COLO829 (cell line): ENCODE measurements around the gene CYP3A5.

Experiments
- DNase-seq: peaks from one replicate; pipeline ENCODE4 v3.0.0; 2012; ENCODE audit warnings: low spot score

Gene CYP3A5

GRCh38 chr7:99615989-99616358 lies 63.8 kb downstream of the CYP3A5 start:
- DNase-seq = no peak

DNA sequence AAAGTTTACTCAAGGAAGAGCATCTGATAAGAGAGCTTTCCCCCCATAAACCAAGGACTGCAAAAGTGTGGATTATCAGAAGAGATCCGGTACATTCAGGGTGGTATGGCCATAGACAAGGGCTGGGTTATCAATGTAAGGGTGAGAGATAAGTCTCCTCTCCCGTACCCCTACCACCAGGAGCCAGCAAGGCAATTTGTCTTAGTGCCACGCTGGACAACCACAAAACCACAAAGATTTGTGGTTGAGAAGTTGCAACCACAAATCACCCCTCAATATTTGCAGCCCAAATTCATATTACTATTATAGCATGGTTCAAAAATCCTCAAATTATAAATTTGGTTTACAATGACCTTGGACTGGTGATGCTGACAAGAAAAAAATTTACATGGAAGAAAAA lies 65.3 kb downstream of the CYP3A5 start:
- DNase-seq = no peak

DNA sequence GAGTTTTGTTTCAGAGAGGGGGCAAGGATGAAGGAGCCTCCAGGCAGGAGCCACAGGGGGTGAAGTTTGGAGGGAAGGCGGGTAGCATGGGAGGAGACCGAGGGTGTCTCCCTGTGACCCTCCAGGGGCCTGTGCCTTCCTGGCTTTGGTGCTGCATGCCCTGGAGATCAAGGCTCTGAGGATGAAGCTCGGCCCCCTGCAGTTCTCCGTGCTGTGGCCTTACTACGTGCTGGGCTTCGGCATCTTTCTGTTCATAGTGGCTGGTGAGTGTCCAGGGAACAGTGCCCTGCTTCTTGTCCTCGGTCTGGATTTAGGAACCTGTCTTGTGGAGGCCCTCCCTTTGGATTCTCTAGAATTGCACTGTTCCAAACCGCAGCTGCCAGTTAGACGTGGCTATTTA lies 72.2 kb downstream of the CYP3A5 start:
- no peak for DNase-seq

DNA sequence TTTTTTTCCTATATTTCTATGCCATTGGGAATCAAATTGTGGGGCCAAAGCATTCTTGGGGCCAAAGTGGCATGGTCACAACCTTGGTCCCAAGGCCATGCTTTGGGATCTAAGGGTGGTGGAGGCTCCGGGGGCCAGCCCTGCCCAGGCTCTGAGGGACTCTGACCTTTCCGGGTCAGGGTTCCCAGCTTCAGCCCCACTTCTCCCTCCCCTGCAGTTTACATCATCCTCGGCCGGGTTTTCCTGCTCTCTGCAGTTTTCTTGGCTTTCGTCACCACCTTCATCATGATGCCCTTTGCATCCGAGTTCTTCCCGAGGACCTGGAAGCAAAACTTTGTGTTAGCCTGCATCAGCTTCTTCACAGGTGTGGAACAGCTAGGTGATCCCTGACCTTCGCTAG lies 73.3 kb downstream of the CYP3A5 start:
- DNase-seq = no peak

GRCh38 chr7:99605527-99605926 lies 74.3 kb downstream of the CYP3A5 start:
- no peak for DNase-seq

- no peak for DNase-seq
These were observed 78.0 kb downstream of the CYP3A5 start for GRCh38 chr7:99601656-99602310.

- DNase-seq = no peak
These were observed 80.0 kb downstream of the CYP3A5 start for GRCh38 chr7:99599836-99600235.
